HepG2 (cell line): ENCODE measurements around the gene LUZP1. TPM values are rescaled to one million over a fixed set of nuclear protein-coding genes. Genes with fewer than 3 reads are reported as not detected.

Source experiments
- BRCA1 ChIP-seq: sonication (generic); formaldehyde crosslinking; IDR thresholded peaks from 2 replicates; pipeline ENCODE4 v1.4.0; 2020; ENCODE audit warnings: missing genetic modification reagents
- CBFB ChIP-seq: sonication (generic); formaldehyde crosslinking; IDR thresholded peaks from 2 replicates; pipeline ENCODE4 v1.4.0; 2020; ENCODE audit warnings: missing genetic modification reagents
- CBX2 ChIP-seq, 2 experiments: fragments of 200-600 bp in 1 of 2; sonication (generic); formaldehyde crosslinking in 1 of 2; IDR thresholded peaks; 2 replicates each; pipeline versions ENCODE4 v1.7.0 to v1.8.1; 2018 to 2022; ENCODE audit warnings: low read depth in 2 of 2, low read length in 1 of 2, mild to moderate bottlenecking in 1 of 2, missing genetic modification reagents in 1 of 2
- DPF2 ChIP-seq: sonication (generic); formaldehyde crosslinking; IDR thresholded peaks from 2 replicates; pipeline ENCODE4 v1.4.0; 2020; ENCODE audit warnings: mild to moderate bottlenecking, low read depth, missing genetic modification reagents, borderline replicate concordance
- E2F1 ChIP-seq: sonication (generic); formaldehyde crosslinking; IDR thresholded peaks from 2 replicates; pipeline ENCODE4 v1.5.0; 2020; ENCODE audit warnings: missing genetic modification reagents
- JDP2 ChIP-seq: sonication (generic); formaldehyde crosslinking; IDR thresholded peaks from 2 replicates; pipeline ENCODE4 v1.8.1; 2022; ENCODE audit warnings: missing genetic modification reagents, borderline replicate concordance
- NBN ChIP-seq: fragments of 450-650 bp; conservative IDR thresholded peaks from 2 replicates; pipeline ENCODE4 v1.6.1; 2017
- NR2F1 ChIP-seq, 2 experiments: fragments of 450-650 bp in 1 of 2; formaldehyde crosslinking in 1 of 2; IDR thresholded peaks; 2 replicates each; pipeline versions ENCODE4 v1.5.0 to v1.6.1; 2016 to 2020; ENCODE audit warnings: mild to moderate bottlenecking in 1 of 2, missing compliant biosample characterization in 1 of 2, missing genetic modification reagents in 1 of 2, moderate library complexity in 1 of 2
- SNAI1 ChIP-seq: sonication (generic); formaldehyde crosslinking; IDR thresholded peaks from 2 replicates; pipeline ENCODE4 v1.5.0; 2020; ENCODE audit warnings: mild to moderate bottlenecking, missing genetic modification reagents, borderline replicate concordance
- TERF1 ChIP-seq: sonication (generic); formaldehyde crosslinking; IDR thresholded peaks from 2 replicates; pipeline ENCODE4 v1.8.0; 2022; ENCODE audit warnings: mild to moderate bottlenecking, missing genetic modification reagents, moderate library complexity
- TGIF2 ChIP-seq: IDR thresholded peaks from 2 replicates; pipeline ENCODE4 v1.6.1; 2016; ENCODE audit warnings: control low read depth, missing compliant biosample characterization
- ZBTB20 ChIP-seq: sonication (generic); formaldehyde crosslinking; IDR thresholded peaks from 2 replicates; pipeline ENCODE4 v1.8.1; 2023; ENCODE audit warnings: missing genetic modification reagents, low read depth, mild to moderate bottlenecking, borderline replicate concordance
- ZFP82 ChIP-seq: sonication (generic); formaldehyde crosslinking; IDR thresholded peaks from 2 replicates; pipeline ENCODE4 v1.5.1; 2020; ENCODE audit warnings: mild to moderate bottlenecking, missing genetic modification reagents, borderline replicate concordance
- ZKSCAN5 ChIP-seq: sonication (generic); formaldehyde crosslinking; IDR thresholded peaks from 2 replicates; pipeline ENCODE4 v1.5.1; 2020; ENCODE audit warnings: mild to moderate bottlenecking, missing genetic modification reagents
- ZNF224 ChIP-seq: sonication (generic); formaldehyde crosslinking; IDR thresholded peaks from 2 replicates; pipeline ENCODE4 v1.5.0; 2020; ENCODE audit warnings: mild to moderate bottlenecking, missing genetic modification reagents
- ZNF234 ChIP-seq: sonication (generic); formaldehyde crosslinking; conservative IDR thresholded peaks from 2 replicates; pipeline ENCODE4 v1.5.1; 2020; ENCODE audit warnings: mild to moderate bottlenecking, missing genetic modification reagents
- ZNF260 ChIP-seq: sonication (generic); formaldehyde crosslinking; IDR thresholded peaks from 2 replicates; pipeline ENCODE4 v1.4.0; 2020; ENCODE audit warnings: missing genetic modification reagents, low read depth, mild to moderate bottlenecking, borderline replicate concordance
- ZNF292 ChIP-seq: sonication (generic); formaldehyde crosslinking; IDR thresholded peaks from 2 replicates; pipeline ENCODE4 v1.8.1; 2022; ENCODE audit warnings: mild to moderate bottlenecking, low read depth, missing genetic modification reagents, borderline replicate concordance
- ZNF34 ChIP-seq: sonication (generic); formaldehyde crosslinking; IDR thresholded peaks from 2 replicates; pipeline ENCODE4 v1.4.0; 2020; ENCODE audit warnings: mild to moderate bottlenecking, missing genetic modification reagents, borderline replicate concordance
- ZNF510 ChIP-seq: sonication (generic); formaldehyde crosslinking; IDR thresholded peaks from 2 replicates; pipeline ENCODE4 v1.4.0; 2020; ENCODE audit warnings: low read depth, mild to moderate bottlenecking, missing genetic modification reagents
- ZNF563 ChIP-seq: sonication (generic); formaldehyde crosslinking; IDR thresholded peaks from 2 replicates; pipeline ENCODE4 v1.8.0; 2022; ENCODE audit warnings: mild to moderate bottlenecking, moderate library complexity, missing genetic modification reagents
- ZNF589 ChIP-seq: sonication (generic); formaldehyde crosslinking; conservative IDR thresholded peaks from 2 replicates; pipeline ENCODE4 v1.8.0; 2022; ENCODE audit warnings: mild to moderate bottlenecking, moderate library complexity, missing genetic modification reagents
- polyA plus RNA-seq, 8 experiments: library from polyadenylated mRNA; depleted of rRNA in 3 of 8; stranded (reverse) in 7 of 8; unstranded in 1 of 8; fragments of >200 nt; fragmentation: Illumina TruSeq in 4 of 8; extraction: Trizol in 4 of 8; gene quantifications; 2 replicates each; pipeline versions ENCODE4 v1.2.1 to v1.2.3, GENCODE V29; 2011 to 2016; ENCODE audit warnings: low read depth in 4 of 8, missing spikeins in 1 of 8, mixed read lengths in 1 of 8; ENCODE audit not compliant: insufficient read depth in 1 of 8
- total RNA-seq, 5 experiments: library from RNA; depleted of rRNA; stranded (reverse); fragments of >200 nt; fragmentation: Illumina TruSeq; extraction: Trizol; gene quantifications; 2 replicates each; pipeline ENCODE4 v1.2.3, GENCODE V29; 2016; ENCODE audit warnings: low read depth in 1 of 5
- TF ChIP-seq, protein P1 (sequence below): fragments of 450-650 bp; IDR thresholded peaks from 2 replicates; pipeline ENCODE4 v1.6.1; 2017; ENCODE audit warnings: mild to moderate bottlenecking

LUZP1 gene
- total and polyA plus RNA-seq, 2 of the 13 experiments (the other 11 are each of a cell fraction or from before 2014, with no cell fraction given), result 6.9 to 12.7 TPM

DNA sequence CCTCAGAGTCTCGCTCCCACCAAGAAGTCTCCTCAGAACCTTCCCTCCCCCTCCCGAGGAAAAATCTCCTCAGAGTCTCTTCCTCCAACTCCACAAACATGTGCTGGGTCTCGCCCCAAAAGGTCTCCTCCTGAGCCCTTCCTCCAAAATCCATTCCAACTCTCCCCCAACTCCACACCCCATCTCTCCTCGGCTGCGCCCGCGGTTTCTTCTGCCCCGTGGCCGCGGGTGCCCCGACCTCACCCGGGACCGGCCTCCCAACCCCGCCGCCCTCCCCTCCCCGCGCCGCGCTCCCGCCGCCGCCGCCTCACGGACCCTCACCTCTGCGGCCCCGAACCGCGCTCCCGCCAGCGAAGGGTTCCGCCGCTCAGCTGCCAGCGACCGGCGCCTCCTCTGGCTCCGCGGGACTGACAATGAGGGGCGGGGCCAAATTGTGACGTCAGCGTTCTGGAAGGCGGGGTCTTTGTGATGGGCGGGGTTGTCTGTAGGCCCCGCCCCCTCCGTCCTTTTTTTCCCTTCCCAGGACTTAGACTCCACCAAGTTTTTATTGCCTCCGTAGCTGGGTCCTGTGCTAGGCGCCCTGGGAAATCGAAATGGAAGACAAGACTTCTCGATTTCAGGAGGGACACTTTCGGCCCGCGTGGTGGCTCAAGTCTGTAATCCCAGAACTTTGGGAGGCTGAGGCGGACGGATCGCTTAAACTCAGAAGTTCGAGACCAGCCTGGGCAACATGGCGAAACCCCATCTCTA, at the start of gene LUZP1 (continued):
- peak; percentile 27; the same call in 1 of the 2 replicates for TF ChIP-seq ZNF563 (CRISPR knock-in tag)
- TF ChIP-seq BRCA1 (CRISPR knock-in tag), result no peak
- TF ChIP-seq ZNF510 (CRISPR knock-in tag), result 0 out of 2 replicates have a peak, but pooled peaks have one; percentile 61
- TF ChIP-seq TGIF2 (CRISPR knock-in tag), result no peak
- no peak for TF ChIP-seq DPF2 (CRISPR knock-in tag)
- TF ChIP-seq ZNF224 (CRISPR knock-in tag), result no peak
- TF ChIP-seq CBX2 (IDR thresholded peaks at IDR 0.05; ENCODE audit: low read depth, low read length), result no peak
- no peak for TF ChIP-seq CBX2 (CRISPR knock-in tag; IDR thresholded peaks at IDR 0.05; ENCODE audit: low read depth)
- TF ChIP-seq ZNF34, result no peak
- TF ChIP-seq ZNF260 (CRISPR knock-in tag), result no peak
- TF ChIP-seq TERF1 (CRISPR knock-in tag), result no peak
- 0 out of 2 replicates have a peak, but pooled peaks have one; percentile 27 for TF ChIP-seq ZNF589 (CRISPR knock-in tag)
- TF ChIP-seq ZBTB20 (CRISPR knock-in tag), result no peak
- no peak for TF ChIP-seq ZNF292
- TF ChIP-seq ZKSCAN5 (CRISPR knock-in tag), result no peak
- no peak for TF ChIP-seq NBN
- no peak for TF ChIP-seq ZFP82
- TF ChIP-seq JDP2 (CRISPR knock-in tag), result no peak
- TF ChIP-seq, protein P1, sequence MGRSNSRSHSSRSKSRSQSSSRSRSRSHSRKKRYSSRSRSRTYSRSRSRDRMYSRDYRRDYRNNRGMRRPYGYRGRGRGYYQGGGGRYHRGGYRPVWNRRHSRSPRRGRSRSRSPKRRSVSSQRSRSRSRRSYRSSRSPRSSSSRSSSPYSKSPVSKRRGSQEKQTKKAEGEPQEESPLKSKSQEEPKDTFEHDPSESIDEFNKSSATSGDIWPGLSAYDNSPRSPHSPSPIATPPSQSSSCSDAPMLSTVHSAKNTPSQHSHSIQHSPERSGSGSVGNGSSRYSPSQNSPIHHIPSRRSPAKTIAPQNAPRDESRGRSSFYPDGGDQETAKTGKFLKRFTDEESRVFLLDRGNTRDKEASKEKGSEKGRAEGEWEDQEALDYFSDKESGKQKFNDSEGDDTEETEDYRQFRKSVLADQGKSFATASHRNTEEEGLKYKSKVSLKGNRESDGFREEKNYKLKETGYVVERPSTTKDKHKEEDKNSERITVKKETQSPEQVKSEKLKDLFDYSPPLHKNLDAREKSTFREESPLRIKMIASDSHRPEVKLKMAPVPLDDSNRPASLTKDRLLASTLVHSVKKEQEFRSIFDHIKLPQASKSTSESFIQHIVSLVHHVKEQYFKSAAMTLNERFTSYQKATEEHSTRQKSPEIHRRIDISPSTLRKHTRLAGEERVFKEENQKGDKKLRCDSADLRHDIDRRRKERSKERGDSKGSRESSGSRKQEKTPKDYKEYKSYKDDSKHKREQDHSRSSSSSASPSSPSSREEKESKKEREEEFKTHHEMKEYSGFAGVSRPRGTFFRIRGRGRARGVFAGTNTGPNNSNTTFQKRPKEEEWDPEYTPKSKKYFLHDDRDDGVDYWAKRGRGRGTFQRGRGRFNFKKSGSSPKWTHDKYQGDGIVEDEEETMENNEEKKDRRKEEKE, result no peak
- TF ChIP-seq CBFB (CRISPR knock-in tag), result no peak
- TF ChIP-seq SNAI1 (CRISPR knock-in tag), result no peak
- no peak for TF ChIP-seq ZNF234 (CRISPR knock-in tag)
- no peak for TF ChIP-seq E2F1 (CRISPR knock-in tag)
- no peak for TF ChIP-seq NR2F1 (CRISPR knock-in tag; IDR thresholded peaks at IDR 0.05)
